ENCODE data around the gene SAMD11.
"Not testable (repeated sequence)": the region's sequence is repeated elsewhere in the genome, so short reads cannot be mapped to it uniquely, and the experiment has no call there.

Gene SAMD11

GRCh38 chr1:974687-975328 is 51.1 kb downstream of the SAMD11 start:
- in situ Hi-C loops (cut with MboI; ENCODE audit: low sequenced_read_pairs) = no loop called here

GRCh38 chr1:975365-975764 is 51.6 kb downstream of the SAMD11 start:
- in situ Hi-C loops (cut with MboI; ENCODE audit: low sequenced_read_pairs) = no loop called here

GRCh38 chr1:975896-976683 is 52.4 kb downstream of the SAMD11 start:
- in situ Hi-C loops (cut with MboI; ENCODE audit: low sequenced_read_pairs) = no loop called here

- in situ Hi-C loops (cut with MboI; ENCODE audit: low sequenced_read_pairs) = not testable (repeated sequence)
These were observed 53.1 kb downstream of the SAMD11 start for GRCh38 chr1:976791-977190.

GRCh38 chr1:978069-978834 is 54.5 kb downstream of the SAMD11 start:
- in situ Hi-C loops (cut with MboI; ENCODE audit: low sequenced_read_pairs) = no loop called here

- in situ Hi-C loops (cut with MboI; ENCODE audit: low sequenced_read_pairs) = no loop called here
These were observed 55.4 kb downstream of the SAMD11 start for GRCh38 chr1:978835-979743.

GRCh38 chr1:979744-980072 is 56.0 kb downstream of the SAMD11 start:
- in situ Hi-C loops (cut with MboI; ENCODE audit: low sequenced_read_pairs) = no loop called here

- in situ Hi-C loops (cut with MboI; ENCODE audit: low sequenced_read_pairs) = no loop called here
These were observed 56.4 kb downstream of the SAMD11 start for GRCh38 chr1:980137-980571.

- in situ Hi-C loops (cut with MboI; ENCODE audit: low sequenced_read_pairs) = no loop called here
These were observed 57.1 kb downstream of the SAMD11 start for GRCh38 chr1:980602-981395.

GRCh38 chr1:981491-981954 is 57.8 kb downstream of the SAMD11 start:
- in situ Hi-C loops (cut with MboI; ENCODE audit: low sequenced_read_pairs) = no loop called here

GRCh38 chr1:981955-982558 is 58.3 kb downstream of the SAMD11 start, which contains the start of gene PERM1:
TSS of gene PERM1 (minus strand) at chr1:982093. CDS start at chr1:981029, 1,064 bp downstream.
- in situ Hi-C loops (cut with MboI; ENCODE audit: low sequenced_read_pairs) = no loop called here

- in situ Hi-C loops (cut with MboI; ENCODE audit: low sequenced_read_pairs) = no loop called here
These were observed 59.2 kb downstream of the SAMD11 start for GRCh38 chr1:982765-983436.

- in situ Hi-C loops (cut with MboI; ENCODE audit: low sequenced_read_pairs) = no loop called here
These were observed 60.2 kb downstream of the SAMD11 start for GRCh38 chr1:983798-984475.

- in situ Hi-C loops (cut with MboI; ENCODE audit: low sequenced_read_pairs) = no loop called here
These were observed 60.7 kb downstream of the SAMD11 start for GRCh38 chr1:984476-984814.

GRCh38 chr1:985126-985525 is 61.4 kb downstream of the SAMD11 start:
- in situ Hi-C loops (cut with MboI; ENCODE audit: low sequenced_read_pairs) = no loop called here

- in situ Hi-C loops (cut with MboI; ENCODE audit: low sequenced_read_pairs) = not testable (repeated sequence)
These were observed 64.3 kb downstream of the SAMD11 start for GRCh38 chr1:988061-988460.

- in situ Hi-C loops (cut with MboI; ENCODE audit: low sequenced_read_pairs) = not testable (repeated sequence)
These were observed 67.6 kb downstream of the SAMD11 start for GRCh38 chr1:991275-991674.

- in situ Hi-C loops (cut with MboI; ENCODE audit: low sequenced_read_pairs) = no loop called here
These were observed 68.2 kb downstream of the SAMD11 start for GRCh38 chr1:991895-992294.

Data from HL-60/S4 treated with phorbol 12-myristate 13-acetate at 8.2 ng/mL for 4 days and 3 days (cell line).